OCI-LY7 (cell line): Measurements from ENCODE around the gene TWSG1. TPM values are rescaled to one million over a fixed set of nuclear protein-coding genes. Genes with fewer than 3 reads are reported as not detected.
"Not testable (repeated sequence)": the region's sequence is repeated elsewhere in the genome, so short reads cannot be mapped to it uniquely, and the experiment has no call there.

Experiments used
- BruUV-seq: library from RNA; stranded (reverse); fragments of 400-500 nt; replicated peaks from 2 replicates; lab custom pipeline; 2021; lab: Mats Ljungman, UMichigan
- CTCF ChIA-PET: fragments of 300-600 bp; sonication (Branson Sonifier 250); formaldehyde crosslinking; loops from one replicate; lab custom pipeline; 2022; ENCODE audit warnings: antibody characterized with exemption; ENCODE audit not compliant: unreplicated experiment; lab: Charles Lee
- POLR2A ChIA-PET: fragments of 300-600 bp; sonication (Branson Sonifier 250); formaldehyde crosslinking; loops from one replicate; lab custom pipeline; 2022; ENCODE audit warnings: antibody characterized with exemption; lab: Charles Lee
- DNase-seq: peaks from one replicate; pipeline ENCODE4 v3.0.0-alpha.2; 2015; ENCODE audit warnings: low spot score
- H2AFZ ChIP-seq: fragments of 200-600 bp; sonication (generic), shearing (Covaris generic); 2 replicates; pipeline ENCODE4 v1.6.1; 2014; ENCODE audit warnings: mild to moderate bottlenecking, antibody characterized with exemption, low read length, moderate library complexity
- H3K27ac ChIP-seq: fragments of 200-600 bp; sonication (generic); 2 replicates; pipeline ENCODE4 v1.5.1; 2014; ENCODE audit warnings: mixed run types, low read depth, mild to moderate bottlenecking, moderate library complexity, low read length, inconsistent platforms; ENCODE audit not compliant: poor library complexity, severe bottlenecking
- H3K36me3 ChIP-seq: fragments of 200-600 bp; sonication (generic); 2 replicates; pipeline ENCODE4 v1.6.1; 2014; ENCODE audit warnings: mild to moderate bottlenecking, antibody characterized with exemption, low read length, moderate library complexity, mixed read lengths; ENCODE audit not compliant: insufficient read depth
- H3K4me1 ChIP-seq: fragments of 200-600 bp; sonication (generic); 2 replicates; pipeline ENCODE4 v1.5.1; 2014; ENCODE audit warnings: mild to moderate bottlenecking, low read length; ENCODE audit not compliant: insufficient read depth, poor library complexity, severe bottlenecking
- H3K4me2 ChIP-seq: fragments of 200-600 bp; sonication (generic); 2 replicates; pipeline ENCODE4 v1.6.1; 2014; ENCODE audit warnings: mild to moderate bottlenecking, low read length
- H3K4me3 ChIP-seq: fragments of 200-600 bp; sonication (generic); 2 replicates; pipeline ENCODE4 v1.5.1; 2014; ENCODE audit warnings: mild to moderate bottlenecking, low read depth, low read length; ENCODE audit not compliant: poor library complexity, severe bottlenecking
- H3K79me2 ChIP-seq: fragments of 200-600 bp; sonication (generic); 2 replicates; pipeline ENCODE4 v1.6.1; 2016; ENCODE audit warnings: low read depth, mild to moderate bottlenecking, low read length, moderate library complexity, mixed read lengths; ENCODE audit not compliant: insufficient read depth
- H3K9me2 ChIP-seq: fragments of 200-600 bp; sonication (generic); 2 replicates; pipeline ENCODE4 v1.6.1; 2016; ENCODE audit warnings: mild to moderate bottlenecking, low read length, mixed read lengths; ENCODE audit not compliant: insufficient read depth
- H3K9me3 ChIP-seq: fragments of 200-600 bp; sonication (generic); 2 replicates; pipeline ENCODE4 v1.6.1; 2014; ENCODE audit warnings: mild to moderate bottlenecking, mixed run types, low read length, mixed read lengths
- H4K20me1 ChIP-seq: fragments of 200-600 bp; sonication (generic); 2 replicates; pipeline ENCODE4 v1.6.1; 2014; ENCODE audit warnings: mild to moderate bottlenecking, antibody characterized with exemption, low read length, moderate library complexity, mixed read lengths; ENCODE audit not compliant: insufficient read depth
- EZH2phosphoT487 ChIP-seq: fragments of 200-600 bp; sonication (generic); IDR thresholded peaks from 2 replicates; pipeline ENCODE4 v1.6.1; 2018; ENCODE audit warnings: low read depth, borderline replicate concordance, mild to moderate bottlenecking, mixed run types, antibody characterized with exemption, low read length, moderate library complexity, mixed read lengths
- intact Hi-C: fragments of 100-400 bp; cut with micrococcal nuclease; formaldehyde crosslinking; loops from one replicate; pipeline ENCODE4 v1.10.0; 2022; ENCODE audit not compliant: unreplicated experiment
- total RNA-seq, 2 experiments: library from RNA; depleted of rRNA in 1 of 2; stranded (reverse); fragments of >200 nt in 1 of 2; shearing (Covaris generic) in 1 of 2; gene quantifications; 2 replicates each; pipeline ENCODE4 v1.2.3, GENCODE V29; 2014 to 2022
- TF ChIP-seq, protein P1 (sequence below): fragments of 200-600 bp; sonication (generic); conservative IDR thresholded peaks from 2 replicates; pipeline ENCODE4 v1.5.1; 2014; ENCODE audit warnings: mild to moderate bottlenecking, antibody characterized with exemption, low read length, moderate library complexity, mixed read lengths

TWSG1 gene
- total RNA-seq, 2 experiments from 2014 or later: 7.5 to 10.9 TPM

DNA sequence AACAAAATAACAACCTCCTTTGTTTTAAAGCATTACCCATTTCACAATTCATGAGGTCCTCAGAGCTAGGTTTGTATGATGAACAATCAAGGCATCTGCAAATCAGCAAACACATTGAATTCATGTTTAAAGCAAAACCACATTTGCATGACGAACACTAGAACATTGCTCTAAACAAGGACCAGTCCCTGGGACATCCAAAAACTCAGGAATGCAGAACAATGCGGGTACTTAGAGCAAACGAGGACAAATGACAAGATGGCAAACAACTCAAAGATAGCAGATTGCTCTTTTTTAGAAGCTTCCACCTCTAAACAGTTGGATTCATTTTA is 95.1 kb downstream of the TWSG1 start:
- Histone ChIP-seq H3K36me3 (no peaks in the 10 kb centered on the region), H3K9me2 (no peaks in the 10 kb centered on the region), H3K4me3 (no peak overlapping the region), H3K27ac (no peak overlapping the region), H4K20me1 (no peaks in the 10 kb centered on the region), H2AFZ (no peak overlapping the region), H3K4me1 (no peaks in the 10 kb centered on the region), H3K4me2 (no peak overlapping the region), H3K79me2 (no peaks in the 10 kb centered on the region), H3K9me3 (no peaks in the 10 kb centered on the region)
- no peak for DNase-seq
- BruUV-seq: no TSS peak
- POLR2A ChIA-PET: interaction anchor here (0.5 to 0.6 kb wide), 2 partner anchors 33 to 95 kb away, joined by 3 to 4 read pairs; partner anchors contain the start of gene TWSG1
- CTCF ChIA-PET: no interaction called here
- TF ChIP-seq EZH2phosphoT487: no peak
- TF ChIP-seq, protein P1, sequence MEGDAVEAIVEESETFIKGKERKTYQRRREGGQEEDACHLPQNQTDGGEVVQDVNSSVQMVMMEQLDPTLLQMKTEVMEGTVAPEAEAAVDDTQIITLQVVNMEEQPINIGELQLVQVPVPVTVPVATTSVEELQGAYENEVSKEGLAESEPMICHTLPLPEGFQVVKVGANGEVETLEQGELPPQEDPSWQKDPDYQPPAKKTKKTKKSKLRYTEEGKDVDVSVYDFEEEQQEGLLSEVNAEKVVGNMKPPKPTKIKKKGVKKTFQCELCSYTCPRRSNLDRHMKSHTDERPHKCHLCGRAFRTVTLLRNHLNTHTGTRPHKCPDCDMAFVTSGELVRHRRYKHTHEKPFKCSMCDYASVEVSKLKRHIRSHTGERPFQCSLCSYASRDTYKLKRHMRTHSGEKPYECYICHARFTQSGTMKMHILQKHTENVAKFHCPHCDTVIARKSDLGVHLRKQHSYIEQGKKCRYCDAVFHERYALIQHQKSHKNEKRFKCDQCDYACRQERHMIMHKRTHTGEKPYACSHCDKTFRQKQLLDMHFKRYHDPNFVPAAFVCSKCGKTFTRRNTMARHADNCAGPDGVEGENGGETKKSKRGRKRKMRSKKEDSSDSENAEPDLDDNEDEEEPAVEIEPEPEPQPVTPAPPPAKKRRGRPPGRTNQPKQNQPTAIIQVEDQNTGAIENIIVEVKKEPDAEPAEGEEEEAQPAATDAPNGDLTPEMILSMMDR: no peak
- intact Hi-C loops: no loop called here

DNA sequence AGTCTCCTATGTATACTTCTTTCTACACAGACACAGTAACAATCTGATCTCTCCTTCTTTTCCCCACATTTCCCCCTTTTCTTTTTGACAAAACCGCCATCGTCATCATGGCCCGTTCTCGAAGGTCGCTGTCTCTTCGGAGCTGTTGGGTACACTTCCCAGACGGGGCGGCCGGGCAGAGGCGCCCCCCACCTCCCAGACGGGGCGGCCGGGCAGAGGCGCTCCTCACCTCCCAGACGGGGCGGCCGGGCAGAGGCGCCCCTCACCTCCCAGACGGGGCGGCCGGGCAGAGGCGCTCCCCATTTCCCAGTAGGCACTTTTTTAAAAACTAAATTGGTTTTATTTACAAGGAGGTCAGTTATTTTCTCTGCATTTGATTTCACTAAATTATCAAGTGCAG is 95.7 kb downstream of the TWSG1 start:
- H3K4me2 ChIP-seq, H3K9me3 ChIP-seq, H3K4me1 ChIP-seq, intact Hi-C loops, CTCF ChIA-PET, H4K20me1 ChIP-seq, DNase-seq, H3K36me3 ChIP-seq, H3K4me3 ChIP-seq, H3K9me2 ChIP-seq, H3K27ac ChIP-seq, BruUV-seq, H2AFZ ChIP-seq, H3K79me2 ChIP-seq: not testable (repeated sequence)
- POLR2A ChIA-PET: interaction anchor here (0.6 kb wide), 1 partner anchor 32 kb away, joined by 3 read pairs; no protein-coding TSS in a partner anchor

DNA sequence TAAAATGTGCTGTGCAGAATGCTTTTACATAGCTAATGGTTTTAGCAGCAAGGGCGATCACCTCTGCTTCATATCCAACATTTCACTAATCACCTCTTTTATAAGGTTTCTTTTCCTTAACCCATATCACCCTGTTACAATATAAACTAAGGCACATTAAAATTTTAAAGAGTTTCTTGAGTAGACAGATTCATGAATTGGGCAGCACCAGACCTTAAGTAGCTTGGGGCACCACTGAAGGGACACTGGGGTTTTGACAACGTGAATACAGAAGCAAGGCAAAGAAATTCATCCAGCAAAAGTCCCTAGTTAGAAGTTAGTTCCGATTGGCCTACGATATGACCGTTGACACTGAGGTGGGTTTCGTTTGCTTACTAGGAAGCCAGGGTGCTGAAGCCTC is 96.7 kb downstream of the TWSG1 start:
- Histone ChIP-seq H3K4me1 (no peaks in the 10 kb centered on the region), H3K4me2 (no peak overlapping the region), H3K36me3 (no peaks in the 10 kb centered on the region), H3K9me3 (no peaks in the 10 kb centered on the region), H3K4me3 (no peak overlapping the region), H3K27ac (no peak overlapping the region), H3K79me2 (no peaks in the 10 kb centered on the region), H3K9me2 (no peaks in the 10 kb centered on the region), H4K20me1 (no peaks in the 10 kb centered on the region), H2AFZ (no peak overlapping the region)
- intact Hi-C loops: no loop called here
- no peak for DNase-seq
- CTCF ChIA-PET: no interaction called here
- POLR2A ChIA-PET: interaction anchor here (0.7 kb wide), 1 partner anchor 137 kb away, joined by 3 read pairs; no protein-coding TSS in a partner anchor
- TF ChIP-seq, protein P1: no peak
- TF ChIP-seq EZH2phosphoT487: no peak
- BruUV-seq: no TSS peak

DNA sequence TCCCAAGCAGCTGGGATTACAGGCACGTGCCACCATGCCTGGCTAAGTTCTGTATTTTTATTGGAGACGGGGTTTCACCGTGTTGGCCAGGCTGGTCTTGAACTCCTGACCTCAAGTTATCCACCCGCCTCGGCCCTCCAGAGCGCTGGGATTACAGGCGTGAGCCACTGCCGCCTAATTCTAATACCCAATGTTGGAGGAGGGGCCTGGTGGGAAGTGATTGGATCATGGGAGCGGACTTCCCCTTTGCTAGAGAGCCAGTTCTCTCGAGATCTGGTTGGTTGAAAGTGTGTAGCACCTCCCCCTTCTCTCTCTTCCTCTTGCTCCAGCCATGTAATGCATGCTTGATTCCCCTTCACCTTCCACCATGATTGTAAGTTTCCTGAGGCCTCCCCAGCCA is 98.5 kb downstream of the TWSG1 start:
- H3K4me1 ChIP-seq, H3K36me3 ChIP-seq, CTCF ChIA-PET, H3K9me3 ChIP-seq, DNase-seq, H3K9me2 ChIP-seq, H3K79me2 ChIP-seq, BruUV-seq, H2AFZ ChIP-seq, H3K4me3 ChIP-seq, H3K27ac ChIP-seq, intact Hi-C loops, H3K4me2 ChIP-seq, H4K20me1 ChIP-seq: not testable (repeated sequence)
- POLR2A ChIA-PET: interaction anchor here (0.8 kb wide), 1 partner anchor 16 kb away, joined by 6 read pairs; no protein-coding TSS in a partner anchor
